Neuronal stem cell (in vitro differentiated cells): Measurements from ENCODE around the gene RECQL. TPM values are rescaled to one million over a fixed set of nuclear protein-coding genes. Genes with fewer than 3 reads are reported as not detected.
A peak's percentile ranks its signal among the peaks of the same experiment; 100 is the strongest.

Experiments
- DNase-seq: peaks from one replicate; pipeline ENCODE4 v3.0.0-alpha.2; 2013; ENCODE audit warnings: low spot score
- H2AFZ ChIP-seq: one replicate; pipeline ENCODE4 v1.6.1; 2013; ENCODE audit warnings: mild to moderate bottlenecking, low read length, inconsistent platforms
- H2AK5ac ChIP-seq: 2 replicates; pipeline ENCODE4 v1.6.1; 2013; ENCODE audit warnings: low read depth, mild to moderate bottlenecking, inconsistent platforms, low read length, moderate library complexity, mixed read lengths
- H2BK120ac ChIP-seq: 2 replicates; pipeline ENCODE4 v1.6.1; 2013; ENCODE audit warnings: low read depth, mild to moderate bottlenecking, inconsistent platforms, low read length, moderate library complexity, mixed read lengths
- H2BK12ac ChIP-seq: one replicate; pipeline ENCODE4 v1.6.1; 2013; ENCODE audit warnings: low read length, inconsistent platforms
- H2BK15ac ChIP-seq: 2 replicates; pipeline ENCODE4 v1.6.1; 2013; ENCODE audit warnings: mild to moderate bottlenecking, low read length, inconsistent platforms, mixed read lengths
- H2BK5ac ChIP-seq: one replicate; pipeline ENCODE4 v1.6.1; 2013; ENCODE audit warnings: inconsistent platforms, mild to moderate bottlenecking, low read length, moderate library complexity
- H3K14ac ChIP-seq: one replicate; pipeline ENCODE4 v1.6.1; 2013; ENCODE audit warnings: low read length, inconsistent platforms
- H3K18ac ChIP-seq: 2 replicates; pipeline ENCODE4 v1.6.1; 2013; ENCODE audit warnings: low read length, inconsistent platforms
- H3K23ac ChIP-seq: 2 replicates; pipeline ENCODE4 v1.6.1; 2013; ENCODE audit warnings: low read depth, mild to moderate bottlenecking, mixed read lengths, low read length, inconsistent platforms; ENCODE audit not compliant: poor library complexity
- H3K27ac ChIP-seq: replicated peaks from 3 replicates; pipeline ENCODE4 v1.5.1; 2013; ENCODE audit warnings: low read length, inconsistent platforms
- H3K27me3 ChIP-seq, 3 experiments: 2 replicates each; pipeline ENCODE4 v1.6.1; 2013; ENCODE audit warnings: low read length in 3 of 3, mild to moderate bottlenecking in 2 of 3, inconsistent platforms in 1 of 3, low read depth in 1 of 3, mixed read lengths in 1 of 3, moderate library complexity in 1 of 3; ENCODE audit not compliant: control insufficient read depth in 3 of 3, insufficient read depth in 3 of 3
- H3K36me3 ChIP-seq, 2 donors: replicated peaks in 1 of 2; 2 replicates each; pipeline ENCODE4 v1.6.1; 2013; ENCODE audit warnings: low read length in 2 of 2; ENCODE audit not compliant: control insufficient read depth in 2 of 2, insufficient read depth in 2 of 2
- H3K4ac ChIP-seq: 2 replicates; pipeline ENCODE4 v1.6.1; 2013; ENCODE audit warnings: inconsistent platforms, mild to moderate bottlenecking, low read length, moderate library complexity
- H3K4me1 ChIP-seq, 2 donors: 1 replicate in 1 of 2; 2 replicates in 1 of 2; pipeline ENCODE4 v1.6.1; 2013; ENCODE audit warnings: low read length in 2 of 2, low read depth in 1 of 2; ENCODE audit not compliant: control insufficient read depth in 2 of 2, insufficient read depth in 1 of 2
- H3K4me2 ChIP-seq: one replicate; pipeline ENCODE4 v1.6.1; 2013; ENCODE audit warnings: mild to moderate bottlenecking, low read length, inconsistent platforms; ENCODE audit not compliant: insufficient read depth, poor library complexity, severe bottlenecking
- H3K4me3 ChIP-seq, 2 donors: 2 replicates each; pipeline ENCODE4 v1.5.1; 2013; ENCODE audit warnings: low read length in 2 of 2, mild to moderate bottlenecking in 2 of 2, inconsistent platforms in 1 of 2, moderate library complexity in 1 of 2
- H3K79me1 ChIP-seq: one replicate; pipeline ENCODE4 v1.6.1; 2013; ENCODE audit warnings: low read depth, mild to moderate bottlenecking, inconsistent platforms, low read length, moderate library complexity
- H3K9ac ChIP-seq: one replicate; pipeline ENCODE4 v1.6.1; 2013; ENCODE audit warnings: mild to moderate bottlenecking, low read depth, low read length, inconsistent platforms; ENCODE audit not compliant: poor library complexity
- H3K9me3 ChIP-seq, 2 donors: replicated peaks in 1 of 2; 2 replicates each; pipeline versions ENCODE3 to v1.6.1; 2013; ENCODE audit warnings: low read length in 2 of 2, mild to moderate bottlenecking in 2 of 2, inconsistent platforms in 1 of 2, low read depth in 1 of 2, mixed read lengths in 1 of 2, moderate library complexity in 1 of 2; ENCODE audit not compliant: control insufficient read depth in 2 of 2, insufficient read depth in 1 of 2
- H4K8ac ChIP-seq: one replicate; pipeline ENCODE4 v1.6.1; 2013; ENCODE audit warnings: low read depth, mild to moderate bottlenecking, inconsistent platforms, low read length, moderate library complexity
- H4K91ac ChIP-seq: one replicate; pipeline ENCODE4 v1.6.1; 2013; ENCODE audit warnings: low read length, low read depth, mild to moderate bottlenecking, inconsistent platforms; ENCODE audit not compliant: poor library complexity
- WGBS, 2 donors: extraction: QIAGEN DNeasy Blood & Tissue Kit; methylation state at CpG; one replicate each; pipeline ENCODE4 v1.1.7; 2013; ENCODE audit warnings: missing lambda C conversion rate in 2 of 2, mixed read lengths in 1 of 2; ENCODE audit not compliant: insufficient read length in 2 of 2, insufficient replicate concordance in 1 of 2; ENCODE audit errors: extremely low coverage in 2 of 2; 5-methylcytosine and 5-hydroxymethylcytosine counted together
- polyA plus RNA-seq, 2 experiments: library from polyadenylated mRNA; stranded (reverse); fragments of 200-250 nt; gene quantifications; one replicate each; pipeline ENCODE4 v1.2.3, GENCODE V29; 2013

The RECQL gene, protein sequence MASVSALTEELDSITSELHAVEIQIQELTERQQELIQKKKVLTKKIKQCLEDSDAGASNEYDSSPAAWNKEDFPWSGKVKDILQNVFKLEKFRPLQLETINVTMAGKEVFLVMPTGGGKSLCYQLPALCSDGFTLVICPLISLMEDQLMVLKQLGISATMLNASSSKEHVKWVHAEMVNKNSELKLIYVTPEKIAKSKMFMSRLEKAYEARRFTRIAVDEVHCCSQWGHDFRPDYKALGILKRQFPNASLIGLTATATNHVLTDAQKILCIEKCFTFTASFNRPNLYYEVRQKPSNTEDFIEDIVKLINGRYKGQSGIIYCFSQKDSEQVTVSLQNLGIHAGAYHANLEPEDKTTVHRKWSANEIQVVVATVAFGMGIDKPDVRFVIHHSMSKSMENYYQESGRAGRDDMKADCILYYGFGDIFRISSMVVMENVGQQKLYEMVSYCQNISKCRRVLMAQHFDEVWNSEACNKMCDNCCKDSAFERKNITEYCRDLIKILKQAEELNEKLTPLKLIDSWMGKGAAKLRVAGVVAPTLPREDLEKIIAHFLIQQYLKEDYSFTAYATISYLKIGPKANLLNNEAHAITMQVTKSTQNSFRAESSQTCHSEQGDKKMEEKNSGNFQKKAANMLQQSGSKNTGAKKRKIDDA
- 24.6 TPM for polyA plus RNA-seq (2013, experiment 1 of 2)
- 25.6 TPM for polyA plus RNA-seq (2013, experiment 2 of 2)

DNA sequence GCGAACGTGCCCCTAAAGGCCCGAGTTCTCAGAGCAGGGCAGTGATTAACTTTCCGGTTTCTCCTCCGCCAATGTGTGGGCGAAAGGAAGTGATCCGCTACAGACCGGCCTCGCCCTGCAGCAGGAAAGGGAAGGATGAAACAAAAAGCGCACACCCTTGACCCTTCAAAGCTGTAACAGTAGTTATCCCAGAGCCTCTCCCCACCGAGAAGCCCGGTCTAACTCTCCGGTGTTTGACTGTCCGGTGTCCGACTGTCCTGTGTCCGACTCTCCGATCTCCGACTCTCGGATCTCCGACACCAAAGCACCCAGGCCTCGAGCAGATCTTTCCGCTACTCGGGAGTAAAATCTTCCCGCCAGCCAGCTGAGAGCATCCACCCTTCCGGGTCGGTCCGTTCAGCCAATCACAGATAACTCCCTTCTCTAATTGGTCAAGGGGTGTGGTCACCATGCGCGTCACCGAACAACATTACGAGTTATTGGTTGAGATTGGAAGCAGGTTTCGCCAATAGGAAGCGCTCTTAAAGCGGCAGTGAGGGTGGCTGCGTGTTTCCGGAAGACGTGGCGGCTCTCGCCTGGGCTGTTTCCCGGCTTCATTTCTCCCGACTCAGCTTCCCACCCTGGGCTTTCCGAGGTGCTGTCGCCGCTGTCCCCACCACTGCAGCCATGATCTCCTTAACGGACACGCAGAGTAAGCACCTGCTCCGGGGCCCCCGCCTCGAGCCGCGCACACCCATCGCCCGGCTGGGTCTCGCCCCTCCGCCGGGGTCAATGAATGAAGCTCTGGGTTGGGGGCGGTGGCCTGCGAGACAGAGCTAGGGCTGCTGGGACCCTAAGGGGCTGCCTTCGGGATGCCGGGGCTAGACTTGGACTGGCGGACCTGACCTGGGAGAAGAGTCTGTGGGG is at the start of gene RECQL, which contains the start of gene GOLT1B:
Gene RECQL (minus strand): TSS at position 378 of the 906 bp plus-strand sequence. CDS start 2,065 bp downstream, outside the sequence.
Gene GOLT1B (plus strand): TSS at position 532 of the 906 bp plus-strand sequence. CDS start 135 bp downstream, at position 667.
- H3K27ac ChIP-seq = peak within 1 kb of the TSS; percentile 77
- H3K36me3 ChIP-seq = peaks cover 6 to 28% of the 10 kb centered on the region in 2 donors
- H2AK5ac ChIP-seq = no peak within 1 kb of the TSS
- peak; percentile 96 for DNase-seq
- H3K4me2 ChIP-seq = peak within 1 kb of the TSS; percentile 58
- no peak within 1 kb of the TSS for H3K14ac ChIP-seq
- H3K4ac ChIP-seq = no peak within 1 kb of the TSS
- H3K27me3 ChIP-seq = no peaks in the 10 kb centered on the region
- H3K79me1 ChIP-seq = peaks cover 3% of the 10 kb centered on the region
- H2BK15ac ChIP-seq = no peak within 1 kb of the TSS
- no peak within 1 kb of the TSS for H2BK5ac ChIP-seq
- no peak within 1 kb of the TSS for H4K91ac ChIP-seq
- no peaks in the 10 kb centered on the region for H3K9me3 ChIP-seq
- H4K8ac ChIP-seq = no peak within 1 kb of the TSS
- peak within 1 kb of the TSS; percentile 63 for H3K18ac ChIP-seq
- peak within 1 kb of the TSS; percentile 63 to 96 for H3K4me3 ChIP-seq
- peak within 1 kb of the TSS; percentile 74 for H3K9ac ChIP-seq
- H2BK12ac ChIP-seq = no peak within 1 kb of the TSS
- WGBS, 2 donors = no CpG with 5 or more reads among the region's 61 CpGs
- peak within 1 kb of the TSS; percentile 93 for H2AFZ ChIP-seq
- peak within 1 kb of the TSS; percentile 27 for H3K23ac ChIP-seq
- no peak within 1 kb of the TSS for H2BK120ac ChIP-seq
- peaks cover 3 to 14% of the 10 kb centered on the region in 2 donors for H3K4me1 ChIP-seq

DNA sequence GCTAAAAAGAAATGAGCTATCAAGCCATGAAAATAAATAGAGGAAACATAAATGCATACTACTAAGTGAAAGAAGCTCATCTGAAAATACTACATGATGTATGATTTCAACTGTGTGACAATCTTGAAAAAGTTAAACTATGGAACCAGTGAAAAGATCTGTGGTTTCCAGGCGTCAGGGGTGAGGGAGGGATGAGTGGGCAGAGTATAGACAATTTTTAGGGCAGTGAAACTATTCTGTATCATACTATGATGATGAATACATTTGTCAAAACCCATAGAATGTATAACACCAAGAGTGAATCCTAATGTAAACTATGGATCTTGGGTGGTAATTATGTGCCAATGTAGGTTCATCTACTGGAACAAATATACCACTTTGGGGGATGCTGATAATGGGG is 46.0 kb upstream of the RECQL start:
- H2AFZ ChIP-seq = no peak overlapping the region
- no peaks in the 10 kb centered on the region for H3K4me1 ChIP-seq
- H2BK5ac ChIP-seq = no peak overlapping the region
- H3K79me1 ChIP-seq = no peaks in the 10 kb centered on the region
- H3K4me3 ChIP-seq = no peak overlapping the region
- H4K91ac ChIP-seq = no peak overlapping the region
- H2BK12ac ChIP-seq = no peak overlapping the region
- no peak overlapping the region for H2BK15ac ChIP-seq
- no CpG with 5 or more reads among the region's 1 CpG for WGBS, 2 donors
- H2AK5ac ChIP-seq = no peak overlapping the region
- H3K23ac ChIP-seq = no peak overlapping the region
- H3K4me2 ChIP-seq = no peak overlapping the region
- no peaks in the 10 kb centered on the region for H3K9me3 ChIP-seq
- no peak overlapping the region for H2BK120ac ChIP-seq
- H4K8ac ChIP-seq = no peak overlapping the region
- no peak overlapping the region for H3K9ac ChIP-seq
- H3K36me3 ChIP-seq = no peaks in the 10 kb centered on the region
- H3K27ac ChIP-seq = no peak overlapping the region
- no peak overlapping the region for H3K18ac ChIP-seq
- H3K14ac ChIP-seq = no peak overlapping the region
- H3K27me3 ChIP-seq = no peaks in the 10 kb centered on the region
- no peak overlapping the region for H3K4ac ChIP-seq
- DNase-seq = no peak

DNA sequence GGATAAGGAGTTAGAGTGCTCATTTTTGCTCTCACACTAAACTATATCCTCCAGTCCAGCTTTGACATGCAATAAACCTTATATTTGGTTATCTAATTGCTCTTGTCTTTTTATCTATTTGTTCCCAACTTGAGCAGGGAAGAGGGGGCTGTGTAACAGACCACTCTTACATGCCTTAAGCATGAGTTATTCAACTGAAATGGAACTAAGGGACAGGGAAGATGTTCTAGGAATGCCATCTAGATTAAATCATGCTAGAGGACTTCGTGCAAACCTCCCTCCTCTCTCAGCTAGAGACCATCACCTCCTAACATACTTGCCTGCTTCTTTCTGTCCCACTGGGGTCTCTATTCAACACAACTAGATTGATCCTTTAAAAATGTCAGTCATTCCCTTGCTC is 45.3 kb upstream of the RECQL start:
- DNase-seq = no peak
- Histone ChIP-seq H3K14ac (no peak overlapping the region), H3K9ac (no peak overlapping the region), H3K36me3 (no peaks in the 10 kb centered on the region), H3K79me1 (no peaks in the 10 kb centered on the region), H2BK120ac (no peak overlapping the region), H3K4me2 (no peak overlapping the region), H4K8ac (no peak overlapping the region), H2BK15ac (no peak overlapping the region), H3K4ac (no peak overlapping the region), H4K91ac (no peak overlapping the region), H3K18ac (no peak overlapping the region), H2AK5ac (no peak overlapping the region), H3K27me3 (no peaks in the 10 kb centered on the region), H3K23ac (no peak overlapping the region), H2BK12ac (no peak overlapping the region), H3K9me3 (no peaks in the 10 kb centered on the region), H3K4me1 (no peaks in the 10 kb centered on the region), H3K4me3 (no peak overlapping the region), H2AFZ (no peak overlapping the region), H2BK5ac (no peak overlapping the region), H3K27ac (no peak overlapping the region)
- WGBS, 2 donors = no CpG with 5 or more reads among the region's 1 CpG
